PC-9 (cell line): ENCODE data around the gene OR6C2. TPM values are rescaled to one million over a fixed set of nuclear protein-coding genes. Genes with fewer than 3 reads are reported as not detected.

Experiments
- Bru-seq: library from RNA; stranded (reverse); fragments of 400-500 nt; gene quantifications from one replicate; lab custom pipeline; 2021; lab: Mats Ljungman, UMichigan
- BruChase-seq, 2 experiments: library from RNA; stranded (reverse); fragments of 400-500 nt; gene quantifications; one replicate each; lab custom pipeline; 2021; lab: Mats Ljungman, UMichigan
- BruUV-seq: library from RNA; stranded (reverse); fragments of 400-500 nt; replicated peaks from 2 replicates; lab custom pipeline; 2021; lab: Mats Ljungman, UMichigan
- CTCF ChIA-PET: fragments of 300-600 bp; sonication (Branson Sonifier 250); formaldehyde crosslinking; loops from one replicate; lab custom pipeline; 2022; ENCODE audit warnings: antibody characterized with exemption; lab: Charles Lee
- POLR2A ChIA-PET: fragments of 300-600 bp; sonication (Branson Sonifier 250); formaldehyde crosslinking; loops from one replicate; lab custom pipeline; 2022; ENCODE audit warnings: antibody characterized with exemption; ENCODE audit not compliant: unreplicated experiment; lab: Charles Lee
- DNase-seq, 2 experiments: peaks; one replicate each; pipeline versions ENCODE4 v3.0.0 to v3.0.0-alpha.2; 2015 to 2022; ENCODE audit warnings: mixed read lengths in 1 of 2
- H2AFZ ChIP-seq: fragments of 200-600 bp; sonication (generic); 2 replicates; pipeline ENCODE4 v1.8.1; 2017; ENCODE audit warnings: antibody characterized with exemption
- H3F3A ChIP-seq: fragments of 200-600 bp; sonication (generic); 2 replicates; pipeline ENCODE4 v1.8.1; 2017; ENCODE audit warnings: antibody characterized with exemption, mild to moderate bottlenecking, low read depth; ENCODE audit not compliant: insufficient read depth
- H3K27ac ChIP-seq: fragments of 200-600 bp; sonication (generic); 2 replicates; pipeline ENCODE4 v1.6.1; 2016; ENCODE audit warnings: mixed run types
- H3K27me3 ChIP-seq: fragments of 200-600 bp; sonication (generic); 2 replicates; pipeline ENCODE4 v1.6.1; 2016; ENCODE audit warnings: low read depth, mixed run types; ENCODE audit not compliant: insufficient read depth
- H3K36me3 ChIP-seq: fragments of 200-600 bp; sonication (generic); 2 replicates; pipeline ENCODE4 v1.6.1; 2016; ENCODE audit warnings: low read depth, mixed run types
- H3K4me1 ChIP-seq: fragments of 200-600 bp; sonication (generic); replicated peaks from 2 replicates; pipeline ENCODE4 v1.6.1; 2016; ENCODE audit warnings: mixed run types; ENCODE audit not compliant: insufficient read depth
- H3K4me2 ChIP-seq: fragments of 200-600 bp; sonication (generic); 2 replicates; pipeline ENCODE4 v1.6.1; 2017; ENCODE audit warnings: mixed run types
- H3K4me3 ChIP-seq: fragments of 200-600 bp; sonication (generic); 2 replicates; pipeline ENCODE4 v1.6.1; 2016; ENCODE audit warnings: mixed run types
- H3K79me2 ChIP-seq: fragments of 200-600 bp; sonication (generic); 2 replicates; pipeline ENCODE4 v1.6.1; 2017; ENCODE audit warnings: low read depth, mixed run types
- H3K9me2 ChIP-seq: fragments of 200-600 bp; sonication (generic); 2 replicates; pipeline ENCODE4 v1.8.1; 2017; ENCODE audit warnings: mild to moderate bottlenecking; ENCODE audit not compliant: insufficient read depth
- H3K9me3 ChIP-seq: fragments of 200-600 bp; sonication (generic); 2 replicates; pipeline ENCODE4 v1.8.1; 2016; ENCODE audit warnings: low read depth; ENCODE audit not compliant: insufficient read depth
- H4K20me1 ChIP-seq: fragments of 200-600 bp; sonication (generic); 2 replicates; pipeline ENCODE4 v1.8.1; 2017; ENCODE audit not compliant: insufficient read depth
- EZH2 ChIP-seq: fragments of 200-600 bp; sonication (generic); IDR thresholded peaks from 2 replicates; pipeline ENCODE4 v1.8.0; 2017; ENCODE audit warnings: antibody characterized with exemption, low read depth
- intact Hi-C: fragments of 100-400 bp; cut with micrococcal nuclease; formaldehyde crosslinking; loops from one replicate; pipeline ENCODE4 v1.10.0; 2022; ENCODE audit not compliant: unreplicated experiment
- long read RNA-seq: library from polyadenylated mRNA; stranded (forward); transcript quantifications from one replicate; pipeline ENCODE4 v2.0.0, GENCODE V29; 2022
- total RNA-seq: library from RNA; stranded (reverse); gene quantifications from 2 replicates; pipeline ENCODE4 v1.2.3, GENCODE V29; 2021
- TF ChIP-seq, protein P1 (sequence below): fragments of 200-600 bp; sonication (generic); conservative IDR thresholded peaks from 2 replicates; pipeline ENCODE4 v1.6.1; 2017; ENCODE audit warnings: mixed run types, antibody characterized with exemption, mild to moderate bottlenecking, moderate library complexity

The OR6C2 gene
- total RNA-seq = not detected in 2 replicates
- Bru-seq, nascent RNA = not detected
- BruChase-seq, experiment 1, labeled RNA remaining after a 2-hour chase = not detected
- not detected for BruChase-seq, experiment 2, labeled RNA remaining after a 6-hour chase
- long read RNA-seq = 0 reads

DNA sequence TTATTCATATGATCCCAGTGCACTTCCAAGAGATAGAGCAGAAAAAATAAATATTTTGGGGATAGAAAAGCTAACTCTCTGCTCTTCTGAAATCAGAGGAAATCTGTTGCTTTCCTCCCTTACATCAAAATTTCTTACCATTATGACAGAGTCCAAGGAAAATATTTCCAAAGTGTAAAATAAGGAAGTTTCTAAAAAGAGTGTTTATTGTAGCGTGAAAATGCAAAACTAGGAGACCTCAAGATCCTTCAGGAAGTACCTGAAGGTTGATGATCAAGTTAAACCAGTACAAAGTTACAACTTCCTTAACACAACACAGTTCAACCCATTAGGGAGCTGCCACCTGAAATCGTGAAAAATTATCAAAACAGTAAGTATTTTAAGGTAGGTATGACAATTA lies at the start of gene OR6C2:
TSS of gene OR6C2 (plus strand) at position 301 of the 400 bp plus-strand sequence. CDS start 8,138 bp downstream, outside the sequence.
- BruUV-seq = no TSS peak

DNA sequence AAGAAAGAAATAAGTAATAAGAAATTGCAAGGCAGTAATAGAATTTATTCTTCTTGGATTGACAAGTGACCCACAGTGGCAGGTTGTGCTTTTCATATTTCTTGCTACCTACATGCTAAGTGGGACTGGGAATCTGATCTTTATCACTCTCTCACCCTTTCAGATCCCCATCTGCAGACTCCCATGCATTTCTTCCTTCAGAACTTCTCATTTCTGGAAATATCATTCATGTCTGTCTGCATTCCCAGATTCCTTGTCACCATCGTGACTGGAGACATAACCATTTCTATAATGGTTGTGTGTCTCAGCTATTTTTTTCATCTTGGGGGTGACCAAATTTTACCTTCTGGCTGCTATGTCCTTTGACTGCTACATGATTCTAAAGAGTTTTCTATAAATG lies 47.5 kb upstream of the OR6C2 start:
- H3K4me3 ChIP-seq = no peak overlapping the region
- no peak overlapping the region for H3K27ac ChIP-seq
- H3K9me3 ChIP-seq = no peaks in the 10 kb centered on the region
- no peaks in the 10 kb centered on the region for H3F3A ChIP-seq
- DNase-seq = no peak
- H3K9me2 ChIP-seq = no peaks in the 10 kb centered on the region
- H3K4me1 ChIP-seq = no peaks in the 10 kb centered on the region
- H3K27me3 ChIP-seq = 0 out of 2 replicates have a peak, but pooled peaks cover 7% of the 10 kb centered on the region
- TF ChIP-seq EZH2 = no peak
- TF ChIP-seq, protein P1, sequence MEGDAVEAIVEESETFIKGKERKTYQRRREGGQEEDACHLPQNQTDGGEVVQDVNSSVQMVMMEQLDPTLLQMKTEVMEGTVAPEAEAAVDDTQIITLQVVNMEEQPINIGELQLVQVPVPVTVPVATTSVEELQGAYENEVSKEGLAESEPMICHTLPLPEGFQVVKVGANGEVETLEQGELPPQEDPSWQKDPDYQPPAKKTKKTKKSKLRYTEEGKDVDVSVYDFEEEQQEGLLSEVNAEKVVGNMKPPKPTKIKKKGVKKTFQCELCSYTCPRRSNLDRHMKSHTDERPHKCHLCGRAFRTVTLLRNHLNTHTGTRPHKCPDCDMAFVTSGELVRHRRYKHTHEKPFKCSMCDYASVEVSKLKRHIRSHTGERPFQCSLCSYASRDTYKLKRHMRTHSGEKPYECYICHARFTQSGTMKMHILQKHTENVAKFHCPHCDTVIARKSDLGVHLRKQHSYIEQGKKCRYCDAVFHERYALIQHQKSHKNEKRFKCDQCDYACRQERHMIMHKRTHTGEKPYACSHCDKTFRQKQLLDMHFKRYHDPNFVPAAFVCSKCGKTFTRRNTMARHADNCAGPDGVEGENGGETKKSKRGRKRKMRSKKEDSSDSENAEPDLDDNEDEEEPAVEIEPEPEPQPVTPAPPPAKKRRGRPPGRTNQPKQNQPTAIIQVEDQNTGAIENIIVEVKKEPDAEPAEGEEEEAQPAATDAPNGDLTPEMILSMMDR = no peak
- intact Hi-C loops = no loop called here
- ChIA-PET CTCF (no interaction called here), POLR2A (no interaction called here)
- H4K20me1 ChIP-seq = no peaks in the 10 kb centered on the region
- no peak overlapping the region for H3K4me2 ChIP-seq
- H3K36me3 ChIP-seq = no peaks in the 10 kb centered on the region
- H3K79me2 ChIP-seq = no peaks in the 10 kb centered on the region
- BruUV-seq = no TSS peak
- H2AFZ ChIP-seq = no peak overlapping the region

More for the DNA sequence above, at the start of gene OR6C2:
- H3K9me3 ChIP-seq = no peaks in the 10 kb centered on the region
- no peaks in the 10 kb centered on the region for H3K27me3 ChIP-seq
- H3K9me2 ChIP-seq = no peaks in the 10 kb centered on the region
- CTCF ChIA-PET = no interaction called here
- TF ChIP-seq, protein P1 = no peak
- TF ChIP-seq EZH2 = no peak
- H3K27ac ChIP-seq = no peak within 1 kb of the TSS
- no peaks in the 10 kb centered on the region for H4K20me1 ChIP-seq
- no peak for DNase-seq
- no peaks in the 10 kb centered on the region for H3K4me1 ChIP-seq
- no peaks in the 10 kb centered on the region for H3K79me2 ChIP-seq
- H3F3A ChIP-seq = no peaks in the 10 kb centered on the region
- intact Hi-C loops = no loop called here
- H3K4me2 ChIP-seq = no peak within 1 kb of the TSS
- H3K36me3 ChIP-seq = no peaks in the 10 kb centered on the region
- H2AFZ ChIP-seq = no peak within 1 kb of the TSS
- H3K4me3 ChIP-seq = no peak within 1 kb of the TSS
- POLR2A ChIA-PET = no interaction called here

DNA sequence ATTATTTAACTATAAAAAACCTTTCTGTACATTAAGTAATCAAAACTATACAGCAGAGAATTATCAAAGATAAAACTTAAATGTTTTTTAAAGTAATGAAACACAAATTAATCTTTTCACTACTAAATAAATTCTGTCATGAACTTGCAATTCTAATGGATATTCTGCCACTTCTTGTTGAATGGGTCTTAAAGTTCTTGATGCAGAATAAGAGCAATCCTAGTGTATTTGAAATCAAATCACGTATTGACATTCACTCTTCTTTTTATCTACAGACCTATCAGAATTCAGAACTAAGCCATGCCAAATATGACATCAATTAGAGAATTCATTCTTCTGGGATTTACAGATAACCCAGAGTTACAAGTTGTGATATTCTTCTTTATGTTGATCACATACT lies 43.6 kb upstream of the OR6C2 start, which contains the start of gene OR6C65:
TSS of gene OR6C65 (plus strand) at position 301 of the 400 bp plus-strand sequence. CDS start at position 301, 0 bp downstream.
- CTCF ChIA-PET = no interaction called here
- no TSS peak for BruUV-seq

More for the DNA sequence above, 43.6 kb upstream of the OR6C2 start, which contains the start of gene OR6C65:
- Histone ChIP-seq H3K27ac (no peak within 1 kb of the TSS), H3K9me3 (no peaks in the 10 kb centered on the region), H2AFZ (no peak within 1 kb of the TSS), H3K27me3 (0 out of 2 replicates have a peak, but pooled peaks cover 4% of the 10 kb centered on the region), H3K9me2 (no peaks in the 10 kb centered on the region), H3K79me2 (no peaks in the 10 kb centered on the region), H3K4me2 (no peak within 1 kb of the TSS), H3K4me3 (no peak within 1 kb of the TSS), H4K20me1 (no peaks in the 10 kb centered on the region), H3F3A (no peaks in the 10 kb centered on the region), H3K4me1 (no peaks in the 10 kb centered on the region), H3K36me3 (no peaks in the 10 kb centered on the region)
- intact Hi-C loops = no loop called here
- TF ChIP-seq, protein P1 = no peak
- no peak for TF ChIP-seq EZH2
- POLR2A ChIA-PET = no interaction called here
- no peak for DNase-seq
